GM21717 (cell line): ENCODE measurements around the gene MXRA7.
A peak's percentile ranks its signal among the peaks of the same experiment; 100 is the strongest.

Experiments
- ATAC-seq: cut with Tn5 transposase; IDR thresholded peaks from one replicate; pipeline ENCODE4 v1.9.1; 2021; ENCODE audit warnings: mild to moderate bottlenecking, moderate library complexity; ENCODE audit not compliant: unreplicated experiment

MXRA7 gene

DNA sequence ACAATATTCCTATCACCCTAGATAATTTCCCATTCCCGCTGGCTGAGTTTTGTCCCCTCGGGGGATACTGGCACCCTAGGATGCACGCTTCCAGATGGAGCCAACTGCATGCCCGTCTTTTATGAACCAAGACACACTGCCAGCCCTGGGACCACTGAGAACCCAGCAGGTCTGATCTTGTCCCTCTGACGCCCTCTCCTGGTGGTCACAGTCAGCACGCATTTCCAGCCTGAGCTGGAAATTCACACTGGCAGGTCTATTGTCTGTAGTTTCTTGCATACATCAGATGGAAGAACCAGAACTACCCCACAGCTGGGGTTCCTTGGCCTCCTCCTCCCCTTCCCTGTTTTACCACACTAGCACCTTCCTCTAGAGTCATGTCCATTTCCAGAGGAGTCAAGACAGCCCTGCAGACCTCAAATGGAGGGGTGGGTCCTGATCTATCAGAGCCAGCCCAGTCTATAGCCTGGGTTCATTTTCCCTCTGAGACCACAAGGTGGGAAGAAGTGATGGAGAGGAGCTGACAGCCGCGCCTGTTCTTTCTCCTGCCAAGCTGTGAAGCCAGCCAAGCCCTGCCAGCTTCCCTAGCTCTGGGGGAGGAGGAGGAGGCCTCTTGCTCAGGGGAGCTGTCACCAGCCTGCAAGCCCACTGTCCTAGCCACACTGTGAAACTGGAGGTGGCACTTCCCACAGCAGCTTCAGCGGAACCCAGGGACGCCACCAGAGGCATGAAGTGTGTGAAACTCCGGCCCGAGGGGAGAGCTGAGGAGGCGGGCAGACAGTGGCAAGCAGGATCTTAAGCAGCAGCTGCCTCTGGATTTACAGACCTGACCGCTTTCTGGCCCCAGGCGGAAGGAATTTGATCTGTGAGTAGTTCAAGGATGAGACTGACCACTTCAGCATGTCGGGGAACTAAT lies 29.3 kb downstream of the MXRA7 start:
- no peak for ATAC-seq

DNA sequence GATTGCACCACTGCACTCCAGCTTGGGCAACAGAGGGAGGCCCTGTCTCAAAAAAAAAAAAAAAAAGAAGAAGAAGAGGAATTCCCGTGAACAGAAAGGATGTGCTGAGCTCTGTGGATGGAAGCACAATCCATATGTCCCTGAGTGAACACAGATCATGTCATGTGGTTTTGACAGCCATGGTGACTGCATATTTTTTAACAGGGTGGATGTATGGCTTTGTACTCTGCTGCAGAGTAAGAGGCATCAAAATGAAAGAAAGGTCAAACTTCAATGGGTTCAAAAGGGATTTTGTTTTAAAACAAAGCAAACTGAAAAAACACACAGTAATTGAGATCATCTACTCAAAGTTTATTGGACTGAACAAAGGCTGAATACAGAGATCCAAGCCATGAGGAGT lies 31.5 kb downstream of the MXRA7 start:
- no peak for ATAC-seq

DNA sequence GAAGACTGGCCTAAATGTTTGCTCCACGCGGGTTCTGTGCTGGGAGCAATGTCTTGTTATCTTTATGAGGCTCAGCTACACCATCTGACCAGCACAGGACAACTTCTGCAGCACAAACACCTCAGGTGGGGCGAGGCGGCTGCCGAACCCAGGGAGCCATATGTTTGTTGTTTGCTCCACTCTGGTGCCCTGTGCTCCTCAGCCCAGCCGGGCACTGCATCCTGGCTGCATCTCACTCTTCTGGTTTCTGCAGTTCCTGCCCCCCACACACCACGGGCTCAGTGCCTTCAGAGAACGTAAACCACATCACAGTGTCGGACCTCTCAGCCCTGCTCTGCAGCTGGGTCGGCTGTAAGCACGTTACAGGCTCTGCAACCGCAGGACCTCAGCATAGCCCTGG lies 32.4 kb downstream of the MXRA7 start:
- ATAC-seq, result no peak

DNA sequence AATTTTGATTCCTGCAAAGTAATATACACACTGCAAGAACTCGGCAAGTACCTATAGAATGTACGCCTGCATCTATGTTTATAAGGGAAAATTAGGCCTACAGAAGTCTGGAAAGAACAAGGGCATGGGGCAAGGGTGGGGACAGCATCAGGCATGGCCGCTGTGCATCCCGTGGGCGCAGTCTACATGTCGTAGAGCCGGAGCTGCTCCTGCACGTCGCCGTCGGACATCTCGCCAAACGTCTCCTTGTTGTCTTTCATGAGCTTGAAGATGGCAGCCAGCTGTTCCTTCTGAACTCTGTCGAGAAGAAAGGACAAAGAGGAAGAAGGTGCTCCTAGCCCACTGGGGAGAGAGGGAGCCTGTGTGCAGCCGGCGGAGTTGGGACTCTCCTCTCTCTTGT lies 33.4 kb downstream of the MXRA7 start:
- no peak for ATAC-seq

DNA sequence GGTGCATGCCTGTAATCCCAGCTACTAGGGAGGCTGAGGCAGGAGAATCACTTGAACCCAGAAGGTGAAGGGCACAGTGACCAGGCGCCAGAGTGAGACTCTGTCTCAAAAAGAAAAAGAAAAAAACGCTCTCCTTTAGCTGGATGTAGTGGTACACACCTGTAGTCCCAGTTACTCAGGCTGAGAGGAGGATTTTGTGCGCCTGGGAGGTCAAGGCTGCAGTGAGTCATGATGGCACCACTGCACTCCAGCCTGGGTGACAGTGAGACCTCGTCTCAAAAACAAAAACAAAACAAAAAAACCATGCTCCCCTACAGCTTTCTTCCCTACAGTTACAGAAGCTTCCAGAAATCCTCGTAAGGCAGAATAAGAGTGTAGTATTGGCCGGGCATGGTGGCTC lies 34.1 kb downstream of the MXRA7 start:
- ATAC-seq, result no peak

DNA sequence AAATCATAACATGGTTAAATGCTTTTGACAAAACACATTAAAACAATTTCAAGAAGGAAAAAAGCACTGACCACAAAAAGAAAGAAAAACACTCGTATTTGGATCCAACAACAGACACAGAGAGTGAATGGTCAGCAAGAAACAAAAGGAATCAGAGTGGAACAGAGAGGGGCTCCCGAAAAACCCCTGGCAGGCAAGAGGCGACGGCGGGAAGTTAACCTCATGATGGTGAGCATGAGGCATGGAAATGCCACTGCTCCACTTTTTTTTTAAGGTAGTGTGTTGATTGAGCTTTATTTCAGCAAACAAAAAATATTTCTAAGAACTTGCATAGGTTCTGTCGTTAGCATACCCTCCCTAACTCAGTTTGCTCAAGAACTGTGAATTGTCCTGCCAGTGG lies 35.1 kb downstream of the MXRA7 start:
- no peak for ATAC-seq

DNA sequence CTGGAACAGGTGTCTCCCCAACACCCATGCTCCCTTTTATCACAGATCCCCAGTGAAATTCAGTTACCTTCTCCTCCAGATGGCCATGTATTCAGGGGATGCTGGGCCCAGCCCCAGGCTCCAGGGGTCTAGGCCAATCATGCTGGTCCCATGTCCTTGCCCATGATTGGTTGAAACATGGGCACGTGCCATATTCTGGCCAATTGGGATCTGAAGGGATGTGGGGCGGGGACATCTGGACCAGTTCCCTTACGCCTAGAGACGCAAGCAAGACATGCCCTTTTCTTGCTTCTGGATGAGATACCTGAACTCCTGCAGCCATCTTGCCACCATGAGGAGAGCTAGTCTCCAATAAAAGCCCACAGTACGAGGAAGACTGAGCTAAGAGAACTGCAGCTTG lies 36.2 kb downstream of the MXRA7 start:
- no peak for ATAC-seq

DNA sequence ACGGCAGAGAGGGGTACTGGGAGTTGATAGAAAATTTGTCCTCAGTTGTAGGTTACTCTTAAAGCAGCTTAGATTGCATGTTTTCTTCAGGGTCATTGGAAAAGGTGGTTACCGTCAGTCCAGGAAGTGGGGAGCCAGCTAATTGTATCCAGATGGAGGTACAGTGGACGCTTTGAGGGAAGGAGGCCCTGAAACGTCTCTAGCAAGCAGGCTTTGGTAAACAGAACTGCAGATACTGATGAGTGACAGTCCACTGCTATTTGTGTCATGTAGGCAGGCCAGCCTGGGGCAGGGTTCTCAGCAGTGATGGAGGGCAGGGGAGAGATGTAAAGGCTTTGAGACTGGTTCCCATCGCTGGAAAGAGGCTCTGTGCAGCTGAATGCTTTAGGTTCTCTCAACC lies 37.0 kb downstream of the MXRA7 start:
- ATAC-seq, result no peak

DNA sequence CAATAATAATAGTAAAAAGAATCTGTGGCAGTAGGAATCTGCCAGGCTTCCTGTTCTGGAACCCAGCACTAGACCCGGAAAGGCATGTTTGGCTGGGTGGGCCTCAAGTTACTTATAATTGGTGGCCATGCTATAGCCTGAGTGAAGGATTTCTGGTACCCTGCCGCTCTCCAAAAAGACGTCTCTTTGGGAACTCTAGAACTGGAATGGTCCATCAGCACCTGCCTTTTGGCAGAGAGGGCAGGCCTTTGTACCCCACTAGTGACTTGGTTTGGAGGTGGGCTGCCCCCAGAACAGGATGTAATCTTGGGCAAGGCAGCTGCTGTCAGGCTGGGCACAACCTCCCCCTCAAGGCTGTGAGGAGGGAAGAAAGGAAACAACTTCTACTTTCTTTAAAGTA lies 37.9 kb downstream of the MXRA7 start:
- no peak for ATAC-seq

DNA sequence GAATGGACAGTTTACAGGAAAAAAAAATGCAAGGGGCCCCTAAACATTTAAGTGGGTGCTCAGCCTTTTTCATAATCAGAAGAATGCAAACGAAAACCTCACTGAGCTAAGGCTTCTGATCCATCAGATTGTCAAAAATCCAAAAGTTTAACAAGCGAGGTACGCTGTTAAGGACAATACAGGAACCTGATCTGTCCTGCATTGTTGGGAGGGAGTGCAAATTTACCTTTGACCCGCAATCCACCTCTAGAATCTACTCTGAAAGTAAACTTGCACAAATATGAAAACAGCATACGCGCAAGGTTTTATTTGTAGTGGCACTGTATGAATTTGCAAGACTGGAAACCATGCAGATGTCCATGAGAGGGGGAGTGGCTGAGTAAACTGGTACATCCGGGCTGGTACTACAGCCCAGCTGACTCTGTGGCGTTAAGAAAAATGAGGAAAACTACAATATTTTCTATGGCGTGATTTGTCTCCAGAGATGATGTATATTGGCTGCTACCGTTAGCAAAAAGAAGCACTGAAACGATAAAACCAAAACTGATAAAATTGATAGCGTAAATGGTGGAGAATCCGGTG lies 38.4 kb downstream of the MXRA7 start:
- no peak for ATAC-seq

DNA sequence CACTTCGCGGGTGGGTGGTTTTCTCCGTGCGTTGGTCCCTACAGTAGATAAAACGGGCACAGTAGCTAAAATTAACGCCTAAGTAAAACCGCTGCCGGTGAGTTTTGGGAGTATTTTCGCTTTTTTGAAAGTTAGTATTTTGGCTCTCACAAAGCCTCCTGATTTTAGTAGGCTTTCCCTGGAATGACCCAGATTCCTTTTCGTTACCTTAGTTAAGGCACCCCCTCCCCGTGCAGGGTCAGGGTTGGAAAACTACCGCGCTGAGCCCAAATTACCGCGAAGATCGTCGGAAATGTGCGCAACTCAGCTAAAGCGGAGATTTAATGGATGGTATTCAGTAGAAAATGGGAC lies 38.9 kb downstream of the MXRA7 start:
- ATAC-seq, result peak; percentile 12

DNA sequence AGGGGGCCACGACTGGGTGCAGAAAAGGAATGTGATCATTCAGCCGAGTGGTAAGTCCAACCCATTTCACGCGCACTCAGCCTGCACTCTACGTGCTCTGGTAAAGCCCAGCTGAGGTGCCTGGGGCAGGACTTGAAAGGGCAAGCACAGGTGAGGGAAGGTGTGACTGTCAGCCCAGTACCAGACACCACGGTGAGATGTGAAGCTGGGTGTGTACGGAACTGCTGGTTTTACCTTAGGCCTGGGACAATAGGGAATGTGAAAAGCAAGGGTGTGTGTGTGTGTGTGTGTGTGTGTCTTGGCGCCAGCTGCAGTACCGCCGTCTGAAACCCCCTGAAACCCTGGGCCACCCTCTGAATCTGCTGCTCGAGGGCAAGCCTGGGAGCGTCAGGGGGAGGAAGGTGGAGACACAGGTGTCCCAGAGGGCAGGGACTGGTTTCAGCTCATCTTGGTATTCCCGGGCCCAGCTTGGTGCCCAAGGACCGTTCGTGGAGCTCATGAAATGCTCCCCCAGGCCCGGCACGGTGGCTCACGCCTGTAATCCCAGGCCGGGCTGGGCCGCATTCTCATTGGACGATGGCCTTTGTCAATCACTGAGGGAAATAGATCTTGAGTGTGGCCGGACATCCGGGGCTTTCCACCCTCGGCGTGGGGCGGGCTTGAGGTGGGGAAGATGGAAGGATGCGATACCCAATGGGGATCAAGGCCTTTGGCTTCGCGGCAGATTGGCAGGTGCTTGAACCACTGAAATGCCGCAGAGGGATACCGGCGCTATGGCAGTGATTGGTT lies 39.4 kb downstream of the MXRA7 start:
- ATAC-seq, result peak; percentile 94

DNA sequence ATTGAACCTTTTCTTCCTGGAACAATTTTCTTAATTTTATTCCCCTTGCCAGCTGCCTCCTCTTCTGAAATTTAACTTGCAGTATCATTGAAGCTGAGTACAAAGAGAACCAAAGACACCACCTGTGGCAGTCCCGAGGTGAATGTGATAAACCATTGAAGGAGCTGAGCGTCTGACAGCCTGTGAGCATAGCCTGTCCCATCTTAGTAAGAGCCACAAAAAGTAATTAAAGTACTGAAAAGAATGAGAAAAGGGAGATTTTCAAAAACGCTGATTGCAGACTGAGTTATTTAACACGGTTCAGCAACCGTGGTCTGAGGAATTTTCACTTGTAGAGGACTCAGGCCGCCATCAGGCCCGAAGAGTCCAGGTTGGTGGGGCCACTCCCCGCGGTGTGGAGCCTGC lies 40.0 kb downstream of the MXRA7 start:
- ATAC-seq, result no peak

DNA sequence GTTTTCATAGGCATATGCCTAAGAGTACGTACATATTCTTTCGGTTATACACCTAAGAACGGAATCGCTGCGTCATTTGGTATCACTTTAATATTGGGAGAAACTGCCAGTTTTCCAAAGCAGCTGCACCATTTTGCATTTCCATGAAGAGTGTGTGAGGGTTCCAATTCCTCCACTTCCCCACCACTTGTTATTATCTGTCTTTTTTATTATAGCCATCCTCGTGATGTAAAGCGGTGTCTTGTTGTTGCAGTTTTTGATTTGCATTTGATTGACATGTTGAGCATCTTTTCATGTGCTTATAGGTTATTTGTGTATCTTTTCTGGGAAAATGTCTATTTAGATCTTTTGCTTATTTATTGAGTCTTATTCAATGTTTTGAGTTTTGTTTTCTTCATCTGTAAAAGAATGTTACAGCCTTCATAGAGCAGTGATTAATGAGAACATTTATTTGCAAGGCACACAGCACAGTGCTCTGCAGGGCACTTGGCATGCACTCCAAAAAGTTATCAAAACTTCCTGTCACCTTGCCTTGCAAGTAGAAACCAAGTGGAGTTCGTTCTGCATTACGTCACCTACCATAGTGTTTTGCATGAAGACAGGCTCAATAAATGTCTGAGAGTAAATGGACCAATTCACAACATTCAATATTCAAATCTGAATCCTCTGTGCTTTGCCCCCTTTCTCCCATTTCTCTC lies 40.6 kb downstream of the MXRA7 start:
- no peak for ATAC-seq

DNA sequence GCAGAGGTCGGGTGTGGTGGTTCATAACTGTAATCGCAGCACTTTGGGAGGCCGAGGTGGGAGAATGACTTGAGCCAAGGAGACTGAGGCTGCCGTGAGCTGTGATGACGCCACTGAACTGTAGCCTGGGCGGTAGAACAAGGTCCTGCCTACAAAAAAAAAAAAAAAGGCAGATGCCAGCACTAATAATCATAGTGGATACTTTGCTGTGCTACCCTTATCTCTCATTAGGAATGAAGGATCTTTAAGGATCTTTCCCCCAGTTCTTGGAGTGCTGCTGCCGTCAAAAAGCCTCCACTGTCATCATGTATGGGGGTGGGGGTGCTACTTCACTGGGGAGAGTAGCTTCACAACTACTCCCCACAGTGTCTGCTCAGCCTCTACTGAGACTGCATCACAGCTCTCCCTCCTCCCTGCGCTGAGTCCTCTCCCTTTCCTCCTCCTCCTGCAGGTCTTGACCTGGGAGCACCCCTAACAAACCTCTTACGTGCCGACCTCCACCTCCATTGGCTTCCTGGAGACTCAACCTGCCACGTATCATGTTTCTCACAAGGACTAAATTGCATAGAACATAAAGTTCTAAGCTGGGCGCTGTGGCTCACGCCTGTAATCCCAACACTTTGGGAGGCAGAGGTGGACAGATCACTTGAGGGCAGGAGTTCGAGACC lies 42.8 kb downstream of the MXRA7 start:
- ATAC-seq, result no peak

DNA sequence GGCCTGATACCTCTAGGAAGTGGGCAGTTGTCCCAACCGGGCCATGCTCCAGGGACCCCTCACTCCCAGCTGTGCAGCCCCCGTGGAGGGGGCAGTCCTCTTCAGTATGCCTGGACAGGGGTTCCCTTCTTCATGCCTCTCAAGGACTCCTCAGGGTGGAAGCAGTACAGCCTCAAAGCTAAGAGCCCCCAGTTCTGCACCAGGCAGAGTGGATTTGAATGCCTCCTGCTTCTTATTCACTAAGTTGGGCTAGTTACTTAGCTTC lies 43.3 kb downstream of the MXRA7 start:
- no peak for ATAC-seq

DNA sequence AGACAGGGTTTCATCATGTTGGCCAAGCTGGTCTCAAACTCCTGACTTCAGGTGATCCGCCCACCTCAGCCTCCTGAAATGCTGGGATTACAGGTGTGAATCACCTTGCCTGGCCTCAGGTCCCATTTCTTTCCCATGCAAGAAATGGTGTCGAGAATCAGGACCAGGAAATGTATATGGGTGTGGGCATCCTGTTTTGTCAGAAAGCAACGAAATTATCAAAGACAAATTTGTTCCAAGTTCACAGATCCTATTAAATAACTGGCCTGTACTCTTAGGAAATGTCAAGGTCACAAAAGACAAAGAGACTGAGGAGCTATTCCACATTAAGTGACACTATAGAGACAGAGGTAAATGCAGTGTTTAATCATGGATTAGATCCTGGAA lies 50.1 kb downstream of the MXRA7 start:
- no peak for ATAC-seq

DNA sequence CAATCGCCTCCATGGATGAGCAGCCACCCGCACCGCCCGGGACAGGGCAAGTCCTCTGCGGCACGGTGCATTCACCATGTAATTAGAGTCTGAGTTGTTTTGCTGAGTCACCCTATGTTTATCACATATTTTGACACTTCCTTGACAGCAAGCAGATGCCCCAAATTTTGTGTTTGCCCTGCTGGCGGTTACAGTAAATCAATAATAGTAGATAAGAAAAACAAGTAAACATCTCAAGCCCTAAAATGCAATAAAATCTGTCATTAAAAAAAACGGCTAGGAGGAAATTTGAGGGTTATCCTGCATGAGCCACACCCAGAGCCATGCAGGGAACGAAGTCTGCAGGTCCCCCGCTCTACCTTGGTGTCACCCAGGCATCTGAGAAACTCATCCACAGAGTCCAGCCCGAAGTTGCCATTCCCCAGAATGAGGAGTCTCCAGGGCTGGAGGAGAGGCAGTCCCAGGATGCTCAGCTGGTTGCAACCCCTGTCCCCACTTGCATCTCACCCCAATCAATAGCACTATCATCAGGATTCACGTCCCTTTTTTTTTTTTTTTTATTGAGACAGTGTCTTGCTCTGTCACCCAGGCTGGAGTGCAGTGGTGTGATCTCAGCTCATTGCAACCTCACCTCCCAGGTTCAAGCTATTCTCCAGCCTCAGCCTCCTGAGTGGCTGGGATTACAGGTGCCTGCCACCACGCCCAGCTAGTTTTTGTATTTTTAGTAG lies 50.7 kb downstream of the MXRA7 start:
- no peak for ATAC-seq

DNA sequence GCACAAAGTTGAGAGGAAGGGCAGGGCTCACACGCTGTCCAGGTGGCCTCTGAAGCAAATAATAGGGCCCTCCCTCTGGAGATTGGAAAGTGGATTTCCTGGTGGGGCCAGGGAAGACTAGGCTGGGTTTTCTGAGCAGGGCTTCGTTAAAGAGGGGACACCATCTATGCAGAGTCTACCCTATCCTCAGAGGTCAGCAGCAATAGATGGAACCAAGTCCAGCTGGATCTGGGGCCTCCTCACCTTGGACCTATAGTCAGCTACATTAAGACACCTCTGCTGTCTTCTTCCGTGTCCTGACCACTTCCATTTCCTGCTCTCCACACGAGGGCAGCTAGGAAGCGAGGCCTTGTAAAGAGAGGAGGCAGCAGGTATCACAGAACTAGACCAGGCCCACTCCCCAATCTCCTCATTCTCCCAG lies 52.5 kb downstream of the MXRA7 start:
- ATAC-seq, result no peak

DNA sequence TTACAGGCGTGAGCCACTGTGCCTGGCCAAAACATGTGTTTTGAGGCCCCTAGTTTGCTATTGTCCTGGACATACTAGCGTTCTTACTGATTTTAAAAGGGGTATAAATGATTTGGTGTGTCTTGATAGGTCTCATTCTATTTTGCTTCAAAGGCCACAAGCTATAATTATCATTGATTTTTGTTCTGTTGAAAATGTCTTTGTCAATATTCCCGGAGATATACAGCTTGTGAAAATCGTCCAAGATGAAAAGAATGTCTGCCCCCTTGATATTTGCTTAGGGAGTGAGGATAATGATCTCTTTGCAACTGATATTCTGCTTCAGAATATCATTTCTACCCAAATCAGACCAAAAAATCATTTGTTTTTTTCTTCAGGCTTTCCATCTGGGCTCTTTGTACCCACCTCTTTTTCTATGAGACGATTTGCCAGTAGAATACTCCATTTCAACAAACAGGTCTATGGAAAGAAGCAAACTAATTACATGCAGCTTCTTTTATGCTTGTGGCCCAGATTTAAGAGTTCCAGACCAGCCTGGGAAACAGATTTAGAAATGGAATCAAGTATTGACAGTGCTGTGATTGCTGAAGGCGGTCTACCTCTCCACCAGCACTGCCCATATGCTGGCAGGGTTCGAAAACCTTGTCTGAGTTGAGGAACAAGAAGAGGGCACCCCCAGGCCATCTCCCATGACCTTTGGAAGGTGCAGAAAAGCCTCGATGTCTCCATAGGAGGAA lies 53.1 kb downstream of the MXRA7 start:
- no peak for ATAC-seq
